ENCODE data around the gene VSTM2L. TPM values are rescaled to one million over a fixed set of nuclear protein-coding genes. Genes with fewer than 3 reads are reported as not detected.

Gene VSTM2L
- polyA plus RNA-seq, 1 donor from 2014 or later = 22.1 TPM

- Histone ChIP-seq H3K4me3 (ENCODE audit: low read length) (no peak overlapping the region), H3K79me2 (replicated peaks; ENCODE audit: insufficient read depth, low read length) (no peaks in the 10 kb centered on the region), H3K27me3 (ENCODE audit: insufficient read depth, low read depth, low read length) (no peaks in the 10 kb centered on the region), H3K4me2 (ENCODE audit: low read length) (no peak overlapping the region), H3K27ac (ENCODE audit: low read length) (no peak overlapping the region), H4K20me1 (ENCODE audit: insufficient read depth) (no peaks in the 10 kb centered on the region), H2AFZ (ENCODE audit: low read depth, low read length) (no peak overlapping the region), H3K9me2 (ENCODE audit: insufficient read depth, low read length) (no peaks in the 10 kb centered on the region), H3K9me3 (ENCODE audit: low read length) (no peaks in the 10 kb centered on the region), H3K9ac (ENCODE audit: low read length) (no peak overlapping the region), H3F3A (ENCODE audit: insufficient read depth, low read length, poor library complexity, severe bottlenecking) (no peaks in the 10 kb centered on the region), H3K36me3 (ENCODE audit: insufficient read depth, low read length) (no peaks in the 10 kb centered on the region)
- TF ChIP-seq EZH2 (IDR thresholded peaks at IDR 0.05; ENCODE audit: borderline replicate concordance, insufficient read depth, low read length, poor library complexity, severe bottlenecking) (no peak), SMC3 (conservative IDR thresholded peaks at IDR 0.05; ENCODE audit: poor library complexity) (no peak), TAF1 (IDR thresholded peaks at IDR 0.05; ENCODE audit: low read depth) (no peak), RAD21 (conservative IDR thresholded peaks at IDR 0.05) (no peak), POLR2AphosphoS5 (IDR thresholded peaks at IDR 0.05) (no peak), EP300 (conservative IDR thresholded peaks at IDR 0.05; ENCODE audit: poor library complexity, severe bottlenecking) (no peak), CTCF (IDR thresholded peaks at IDR 0.05; ENCODE audit: poor library complexity, severe bottlenecking) (no peak), REST (IDR thresholded peaks at IDR 0.05; ENCODE audit: borderline replicate concordance) (no peak), MXI1 (conservative IDR thresholded peaks at IDR 0.05; ENCODE audit: poor library complexity, severe bottlenecking) (no peak)
These were observed 76.4 kb downstream of the VSTM2L start for GRCh38 chr20:37979021-37979985.

GRCh38 chr20:37980383-37980782, 77.5 kb downstream of the VSTM2L start:
- Histone ChIP-seq H3K4me2 (ENCODE audit: low read length) (no peak overlapping the region), H3K79me2 (replicated peaks; ENCODE audit: insufficient read depth, low read length) (no peaks in the 10 kb centered on the region), H2AFZ (ENCODE audit: low read depth, low read length) (no peak overlapping the region), H3K36me3 (ENCODE audit: insufficient read depth, low read length) (no peaks in the 10 kb centered on the region), H4K20me1 (ENCODE audit: insufficient read depth) (no peaks in the 10 kb centered on the region), H3K4me3 (ENCODE audit: low read length) (no peak overlapping the region), H3K27ac (ENCODE audit: low read length) (no peak overlapping the region), H3F3A (ENCODE audit: insufficient read depth, low read length, poor library complexity, severe bottlenecking) (no peaks in the 10 kb centered on the region), H3K9ac (ENCODE audit: low read length) (no peak overlapping the region), H3K9me2 (ENCODE audit: insufficient read depth, low read length) (no peaks in the 10 kb centered on the region), H3K27me3 (ENCODE audit: insufficient read depth, low read depth, low read length) (no peaks in the 10 kb centered on the region), H3K9me3 (ENCODE audit: low read length) (no peaks in the 10 kb centered on the region)
- TF ChIP-seq POLR2AphosphoS5 (IDR thresholded peaks at IDR 0.05) (no peak), REST (IDR thresholded peaks at IDR 0.05; ENCODE audit: borderline replicate concordance) (no peak), CTCF (IDR thresholded peaks at IDR 0.05; ENCODE audit: poor library complexity, severe bottlenecking) (no peak), TAF1 (IDR thresholded peaks at IDR 0.05; ENCODE audit: low read depth) (no peak), EZH2 (IDR thresholded peaks at IDR 0.05; ENCODE audit: borderline replicate concordance, insufficient read depth, low read length, poor library complexity, severe bottlenecking) (no peak), SMC3 (conservative IDR thresholded peaks at IDR 0.05; ENCODE audit: poor library complexity) (no peak), MXI1 (conservative IDR thresholded peaks at IDR 0.05; ENCODE audit: poor library complexity, severe bottlenecking) (no peak), RAD21 (conservative IDR thresholded peaks at IDR 0.05) (no peak), EP300 (conservative IDR thresholded peaks at IDR 0.05; ENCODE audit: poor library complexity, severe bottlenecking) (no peak)
